Heart left ventricle (tissue), 16 donors: Measurements from ENCODE around the gene PVR. TPM values are rescaled to one million over a fixed set of nuclear protein-coding genes. Genes with fewer than 3 reads are reported as not detected.

Experiments
- ATAC-seq, 4 donors: fragments of 200-7000 bp; cut with Tn5 transposase; one replicate each; pipeline ENCODE4 v1.9.1; 2020 to 2022; ENCODE audit warnings: moderate library complexity in 4 of 4, mild to moderate bottlenecking in 3 of 4, moderate number of reproducible peaks in 1 of 4
- DNase-seq, 5 donors: peaks; one replicate each; pipeline ENCODE4 v3.0.0-alpha.2; 2020
- H3K27ac ChIP-seq, 12 donors: fragments of 200-600 bp; sonication (generic) in 4 of 12; one replicate each; pipeline versions ENCODE4 v1.5.0 to v1.8.0; 2016 to 2022; ENCODE audit warnings: mild to moderate bottlenecking in 2 of 12
- H3K27me3 ChIP-seq, 9 donors: fragments of 200-600 bp; sonication (generic) in 2 of 9; one replicate each; pipeline versions ENCODE4 v1.5.1 to v1.8.0; 2016 to 2022; ENCODE audit warnings: mild to moderate bottlenecking in 3 of 9
- H3K36me3 ChIP-seq, 9 donors: fragments of 200-600 bp; sonication (generic) in 2 of 9; one replicate each; pipeline versions ENCODE4 v1.5.0 to v1.8.0; 2018 to 2022; ENCODE audit warnings: mild to moderate bottlenecking in 2 of 9
- H3K4me1 ChIP-seq, 12 donors: fragments of 200-600 bp; sonication (generic) in 4 of 12; one replicate each; pipeline versions ENCODE4 v1.5.0 to v1.8.0; 2016 to 2022; ENCODE audit warnings: mild to moderate bottlenecking in 3 of 12
- H3K4me3 ChIP-seq, 12 donors: fragments of 200-600 bp; sonication (generic) in 4 of 12; one replicate each; pipeline versions ENCODE4 v1.5.0 to v1.8.0; 2017 to 2022; ENCODE audit warnings: mild to moderate bottlenecking in 9 of 12, moderate library complexity in 4 of 12
- H3K9me3 ChIP-seq, 12 donors: fragments of 200-600 bp; sonication (generic) in 4 of 12; one replicate each; pipeline versions ENCODE4 v1.5.0 to v1.8.0; 2016 to 2022; ENCODE audit warnings: mild to moderate bottlenecking in 1 of 12
- POLR2A ChIP-seq, 2 donors: fragments of 450-650 bp; IDR thresholded peaks; one replicate each; pipeline ENCODE4 v1.6.1; 2017; ENCODE audit warnings: antibody characterized with exemption in 2 of 2, mild to moderate bottlenecking in 2 of 2, moderate library complexity in 2 of 2
- WGBS, 4 donors: extraction: QIAGEN DNeasy Blood & Tissue Kit in 2 of 4; methylation state at CpG; one replicate each; pipeline versions ENCODE4 v1.1.5 to v1.1.7; 2013 to 2018; 5-methylcytosine and 5-hydroxymethylcytosine counted together
- intact Hi-C, 10 donors: fragments of 100-400 bp; cut with DNase I; formaldehyde crosslinking; loops; one replicate each; pipeline versions ENCODE4 v1.11.1 to v1.14.2; 2022
- polyA plus RNA-seq, 2 donors: library from polyadenylated mRNA; stranded (reverse); fragments of 200-250 nt; gene quantifications; one replicate each; pipeline ENCODE4 v1.2.3, GENCODE V29; 2013
- total RNA-seq, 9 donors: library from RNA; depleted of rRNA in 2 of 9; stranded (reverse); fragments of >200 nt in 2 of 9; fragmentation: NEBNext Ultra II Directional in 3 of 9; extraction: Animal tissue kit (Norgen Biotek cat#: 25700) in 3 of 9; gene quantifications; one replicate each; pipeline versions ENCODE4 v1.1.0 to v1.2.4, GENCODE V29; 2016 to 2023
- TF ChIP-seq, protein P1 (sequence below), 12 donors: fragments of 200-600 bp; sonication (generic) in 4 of 12; IDR thresholded peaks; one replicate each; pipeline versions ENCODE4 v1.5.0 to v1.8.0; 2018 to 2022; ENCODE audit warnings: antibody characterized with exemption in 12 of 12, mild to moderate bottlenecking in 5 of 12
- donor health status: ischemic (EF 13 %, LVEDD 7.1; RV severe dilation, severe dysfunction).
- donor health status: healthy with polysubstance abuse.
- donor health status: DM: no; HTN: yes; CAD: no.
- donor health status: DM: no; HTN: no; CAD: no.
- donor health status: ischemic (EF 25% LVEDD 6.9; RV normal size, moderate dysfunction).
- donor health status: ischemic (EF 25% LVEDD 5.7; RV mildly dilated, moderate dysfunction).
- donor health status: healthy.
- donor health status: DM: yes; HTN: yes; CAD: no.
- donor health status: ischemic (EF 35%, LVEDD 5.7; RV mildly dilated, moderate dysfunction).
- donor health status: nonischemic (EF 11% LVEDD 7.7; RV severe dilation, severe dysfunction).
- donor health status: DM: yes; HTN: yes; CAD: no.
- donor health status: PGD.
- donor health status: ischemic (EF 29% LVEDD 5.4; RV normal size, mild dysfunction).
- donor health status: nonischemic (EF 23%, LVEDD 6.1; RV moderate dilation, normal function).

The PVR gene
- total and polyA plus RNA-seq, 11 donors: 33.7 to 143 (median 49.1) TPM

DNA sequence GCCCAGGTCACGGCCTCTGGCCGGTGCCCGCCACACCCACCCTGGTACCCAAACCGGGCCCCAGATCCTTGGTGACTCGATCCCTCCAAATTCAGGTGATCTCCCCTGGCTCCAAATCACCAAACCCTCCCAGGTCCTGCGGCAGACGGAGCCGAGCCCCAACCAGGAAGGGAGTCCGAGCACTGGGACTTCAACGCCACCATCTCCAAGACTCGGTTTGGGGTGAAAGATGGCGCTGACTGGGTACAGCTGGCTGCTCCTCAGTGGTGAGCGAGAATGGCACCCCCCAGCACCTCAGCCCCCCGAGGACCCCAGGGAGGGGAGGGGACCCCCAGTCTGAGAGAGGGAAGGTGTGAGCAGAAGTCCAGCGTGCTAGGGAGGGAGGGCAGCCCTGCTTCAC is 57.5 kb downstream of the PVR start:
- WGBS, 4 donors: 85 to 93% (median 88%) methylated on average over 8 to 15 of the region's 15 CpGs
- Histone ChIP-seq H3K36me3 (no peaks in the 10 kb centered on the region), H3K9me3 (no peaks in the 10 kb centered on the region), H3K4me1 (no peaks in the 10 kb centered on the region), H3K4me3 (no peak overlapping the region), H3K27me3 (no peaks in the 10 kb centered on the region), H3K27ac (no peak overlapping the region)
- intact Hi-C loops: no loop called here
- TF ChIP-seq, protein P1, sequence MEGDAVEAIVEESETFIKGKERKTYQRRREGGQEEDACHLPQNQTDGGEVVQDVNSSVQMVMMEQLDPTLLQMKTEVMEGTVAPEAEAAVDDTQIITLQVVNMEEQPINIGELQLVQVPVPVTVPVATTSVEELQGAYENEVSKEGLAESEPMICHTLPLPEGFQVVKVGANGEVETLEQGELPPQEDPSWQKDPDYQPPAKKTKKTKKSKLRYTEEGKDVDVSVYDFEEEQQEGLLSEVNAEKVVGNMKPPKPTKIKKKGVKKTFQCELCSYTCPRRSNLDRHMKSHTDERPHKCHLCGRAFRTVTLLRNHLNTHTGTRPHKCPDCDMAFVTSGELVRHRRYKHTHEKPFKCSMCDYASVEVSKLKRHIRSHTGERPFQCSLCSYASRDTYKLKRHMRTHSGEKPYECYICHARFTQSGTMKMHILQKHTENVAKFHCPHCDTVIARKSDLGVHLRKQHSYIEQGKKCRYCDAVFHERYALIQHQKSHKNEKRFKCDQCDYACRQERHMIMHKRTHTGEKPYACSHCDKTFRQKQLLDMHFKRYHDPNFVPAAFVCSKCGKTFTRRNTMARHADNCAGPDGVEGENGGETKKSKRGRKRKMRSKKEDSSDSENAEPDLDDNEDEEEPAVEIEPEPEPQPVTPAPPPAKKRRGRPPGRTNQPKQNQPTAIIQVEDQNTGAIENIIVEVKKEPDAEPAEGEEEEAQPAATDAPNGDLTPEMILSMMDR (IDR thresholded peaks at IDR 0.05): no peak
- TF ChIP-seq POLR2A (IDR thresholded peaks at IDR 0.05): no peak
- ATAC-seq (no peak), DNase-seq (no peak)

DNA sequence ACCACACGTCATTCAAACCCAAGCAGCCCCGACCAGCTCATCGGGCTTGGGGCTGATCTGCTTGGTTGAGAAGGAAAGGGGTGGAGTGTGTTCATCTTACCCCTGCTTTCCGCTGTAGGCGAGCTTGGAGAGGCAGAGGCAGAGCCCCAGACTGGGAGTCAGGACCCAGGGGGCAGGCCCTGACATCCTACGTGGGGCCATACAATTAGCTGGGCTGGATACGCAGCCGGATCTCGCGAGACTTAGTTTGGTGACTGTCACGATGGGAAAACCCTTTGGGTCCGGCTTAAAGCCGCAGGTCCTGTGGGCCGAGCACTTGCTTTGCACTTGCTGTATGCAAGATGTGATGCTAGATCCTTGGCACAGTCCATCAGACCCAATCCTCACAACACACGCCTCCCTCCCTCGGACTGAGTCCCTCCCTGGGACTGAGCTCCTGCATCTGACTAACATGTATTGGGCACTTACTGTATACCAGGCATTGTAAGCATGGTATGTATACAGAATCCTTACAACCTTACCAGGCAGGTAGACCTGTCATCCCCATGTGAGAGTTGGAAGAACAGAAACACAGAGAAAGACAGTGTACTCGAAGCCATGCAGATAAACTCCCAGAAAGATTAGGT is 59.0 kb downstream of the PVR start:
- H3K27me3 ChIP-seq: no peaks in the 10 kb centered on the region
- no peaks in the 10 kb centered on the region for H3K9me3 ChIP-seq
- H3K4me3 ChIP-seq: no peak overlapping the region
- 82 to 88% (median 87%) methylated on average over 17 of the region's 17 CpGs for WGBS, 4 donors
- TF ChIP-seq, protein P1 (IDR thresholded peaks at IDR 0.05): no peak
- no peak for TF ChIP-seq POLR2A (IDR thresholded peaks at IDR 0.05)
- DNase-seq: no peak
- H3K4me1 ChIP-seq: no peaks in the 10 kb centered on the region
- intact Hi-C loops: no loop called here
- H3K36me3 ChIP-seq: no peaks in the 10 kb centered on the region
- H3K27ac ChIP-seq: no peak overlapping the region
- ATAC-seq: no peak

DNA sequence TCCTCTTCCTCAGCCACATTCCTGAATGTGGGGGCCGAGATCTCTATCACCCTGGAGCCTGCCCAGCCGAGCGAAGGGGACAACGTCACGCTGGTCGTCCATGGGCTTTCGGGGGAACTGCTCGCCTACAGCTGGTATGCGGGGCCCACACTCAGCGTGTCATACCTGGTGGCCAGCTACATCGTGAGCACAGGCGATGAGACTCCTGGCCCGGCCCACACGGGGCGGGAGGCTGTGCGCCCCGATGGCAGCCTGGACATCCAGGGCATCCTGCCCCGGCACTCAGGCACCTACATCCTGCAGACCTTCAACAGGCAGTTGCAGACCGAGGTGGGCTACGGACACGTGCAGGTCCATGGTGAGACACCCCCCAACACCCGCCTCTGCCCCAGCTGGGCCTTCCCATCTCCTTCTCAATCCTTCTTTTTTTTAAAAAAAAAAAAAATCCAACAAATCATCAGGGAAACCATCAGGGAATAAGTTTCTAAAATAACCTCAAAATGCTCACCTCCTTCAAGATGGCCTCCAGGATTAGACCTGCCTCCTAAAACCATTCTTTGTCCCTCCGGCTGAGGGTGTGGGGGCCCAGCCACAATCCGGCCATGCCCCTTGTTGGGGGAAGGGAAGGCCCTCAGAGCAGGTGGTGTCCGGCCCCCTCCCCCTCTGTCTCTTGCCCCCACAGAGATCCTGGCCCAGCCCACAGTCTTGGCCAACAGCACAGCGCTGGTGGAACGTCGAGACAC is 59.8 kb downstream of the PVR start:
- 89 to 91% (median 90%) methylated on average over 24 to 28 of the region's 28 CpGs for WGBS, 4 donors
- DNase-seq (no peak), ATAC-seq (no peak)
- no peaks in the 10 kb centered on the region for H3K4me1 ChIP-seq
- H3K27ac ChIP-seq: no peak overlapping the region
- no peaks in the 10 kb centered on the region for H3K36me3 ChIP-seq
- no peaks in the 10 kb centered on the region for H3K27me3 ChIP-seq
- no peak overlapping the region for H3K4me3 ChIP-seq
- TF ChIP-seq POLR2A (IDR thresholded peaks at IDR 0.05): no peak
- TF ChIP-seq, protein P1 (IDR thresholded peaks at IDR 0.05): no peak
- H3K9me3 ChIP-seq: no peaks in the 10 kb centered on the region
- intact Hi-C loops: no loop called here

DNA sequence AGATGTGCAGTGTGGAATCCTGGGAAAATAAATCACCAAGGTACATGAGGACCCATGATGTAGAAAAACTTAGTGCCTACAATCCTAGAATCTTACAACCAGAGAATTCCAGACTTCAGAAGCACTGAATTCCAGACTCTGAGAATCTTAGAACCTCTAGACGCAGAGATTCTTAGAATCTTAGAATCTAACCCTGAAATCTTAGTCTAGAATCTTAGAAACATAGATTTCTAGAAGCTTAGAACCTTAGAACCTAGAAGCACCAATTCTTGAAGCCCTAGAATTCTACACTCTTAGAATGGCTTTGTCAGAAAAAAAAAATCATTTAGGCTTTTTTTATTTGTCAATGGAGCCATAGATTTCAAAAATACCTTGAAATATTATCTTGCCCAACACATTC is 61.3 kb downstream of the PVR start:
- Histone ChIP-seq H3K36me3 (no peaks in the 10 kb centered on the region), H3K27me3 (no peaks in the 10 kb centered on the region), H3K4me1 (no peaks in the 10 kb centered on the region), H3K27ac (no peak overlapping the region), H3K9me3 (no peaks in the 10 kb centered on the region), H3K4me3 (no peak overlapping the region)
- DNase-seq (no peak), ATAC-seq (no peak)
- 90 to 95% (median 93%) methylated on average over 1 of the region's 1 CpG for WGBS, 4 donors
- intact Hi-C loops: no loop called here
- TF ChIP-seq, protein P1 (IDR thresholded peaks at IDR 0.05): no peak
- no peak for TF ChIP-seq POLR2A (IDR thresholded peaks at IDR 0.05)
